ENCODE data around the gene MTHFD1. TPM values are rescaled to one million over a fixed set of nuclear protein-coding genes. Genes with fewer than 3 reads are reported as not detected.

MTHFD1 gene
- 48.5 and 70.0 TPM in 2 replicates for total RNA-seq

DNA sequence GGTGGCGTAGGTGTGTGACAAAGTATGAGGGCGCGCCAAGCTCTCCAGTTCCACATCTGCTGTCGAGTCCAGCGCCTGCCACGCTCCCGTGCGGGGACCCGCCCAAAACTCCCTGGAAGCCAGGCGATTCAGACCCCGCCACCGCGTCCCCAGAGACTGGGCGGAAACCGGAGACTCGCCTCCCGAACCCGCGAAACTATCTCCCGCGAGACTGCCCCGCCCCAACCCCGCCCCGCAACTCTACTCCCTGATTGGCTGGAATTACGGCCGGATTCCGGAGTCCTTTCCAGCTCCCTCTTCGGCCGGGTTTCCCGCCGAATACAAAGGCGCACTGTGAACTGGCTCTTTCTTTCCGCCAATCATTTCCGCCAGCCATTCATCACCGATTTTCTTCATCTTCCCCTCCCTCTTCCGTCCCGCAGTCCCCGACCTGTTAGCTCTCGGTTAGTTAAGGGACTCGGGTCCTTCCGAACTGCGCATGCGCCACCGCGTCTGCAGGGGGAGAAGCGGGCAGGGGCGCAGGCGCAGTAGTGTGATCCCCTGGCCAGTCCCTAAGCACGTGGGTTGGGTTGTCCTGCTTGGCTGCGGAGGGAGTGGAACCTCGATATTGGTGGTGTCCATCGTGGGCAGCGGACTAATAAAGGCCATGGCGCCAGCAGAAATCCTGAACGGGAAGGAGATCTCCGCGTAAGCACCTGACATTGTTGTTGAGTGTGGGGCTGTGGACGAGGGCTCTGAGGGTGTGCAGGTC, at the start of gene MTHFD1:
Gene MTHFD1 (plus strand): TSS at position 572 of the 751 bp plus-strand sequence. CDS start 75 bp downstream, at position 647.

DNA sequence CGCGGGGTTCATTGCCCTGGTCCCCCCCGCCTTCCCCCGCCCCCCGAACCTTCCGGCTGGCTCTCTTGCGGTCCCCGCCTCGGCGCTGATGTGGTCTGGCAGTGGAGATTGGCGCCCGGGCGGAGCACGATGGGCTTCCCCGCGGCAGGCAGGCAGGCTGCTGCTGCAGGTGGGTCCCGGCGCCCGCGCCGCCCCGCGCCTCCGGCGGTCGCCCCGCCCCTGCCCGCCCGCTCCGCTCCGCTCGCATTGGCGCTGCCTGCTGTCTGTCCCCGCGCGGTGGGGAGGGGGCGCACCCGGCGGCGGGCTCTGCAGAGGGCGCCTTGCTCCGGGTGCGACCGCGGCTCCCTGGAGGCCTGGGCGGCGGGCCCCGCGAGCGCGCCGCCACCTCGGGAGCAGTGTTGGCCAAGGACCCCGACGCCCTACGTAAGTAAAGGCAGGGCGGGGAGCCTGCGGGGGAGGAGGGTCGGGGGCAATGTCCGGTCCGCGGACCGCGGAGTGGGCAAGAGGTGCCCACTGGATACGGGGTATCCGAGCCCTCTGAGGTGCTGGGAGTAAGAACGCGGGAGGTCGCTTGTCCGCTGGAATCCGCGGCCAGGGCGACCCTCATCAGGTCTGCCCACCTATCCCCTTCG, 77.2 kb downstream of the MTHFD1 start, which contains the start of gene AKAP5:
Gene AKAP5 (plus strand): TSS at position 309 of the 632 bp plus-strand sequence. CDS start 2,896 bp downstream, outside the sequence.

GRCh38 chr14:64503434-64504309, 115.5 kb downstream of the MTHFD1 start, which contains the start of gene ZBTB25:
Gene ZBTB25, minus strand, starts transcription at chr14:64503838. Its CDS starts 13,305 bp downstream, at chr14:64490533.

GRCh38 chr14:64504310-64504896, 116.2 kb downstream of the MTHFD1 start, which contains the start of gene ZBTB1:
Gene ZBTB1, plus strand, starts transcription at chr14:64504770. Its CDS starts 16,735 bp downstream, at chr14:64521505.

Small RNA genes within 50 kb of the gene (small RNA-seq; reads per million reads assigned to genes)
- gene AL161756.2 = not detected

Other genes with a start within 250 kb of the MTHFD1 start
- under 0.01 TPM in 1 of 2 replicates, not detected in the other for gene ESR2, start 94.0 kb upstream of the MTHFD1 start, total RNA-seq
- under 0.01 and 0.20 TPM in 2 replicates for gene AKAP5, start 77.1 kb downstream of the MTHFD1 start, total RNA-seq
- gene ZBTB25, start 115.5 kb downstream of the MTHFD1 start, total RNA-seq = 6.2 and 7.2 TPM in 2 replicates
- gene ZBTB1, start 116.4 kb downstream of the MTHFD1 start, total RNA-seq = 35.3 and 40.3 TPM in 2 replicates
- gene HSPA2, start 152.4 kb downstream of the MTHFD1 start, total RNA-seq = 0.73 and 1.2 TPM in 2 replicates
- 0.20 TPM in 1 of 2 replicates, not detected in the other for gene PPP1R36, start 161.6 kb downstream of the MTHFD1 start, total RNA-seq

Measured in subcutaneous preadipocyte (primary cell).